SJCRH30 (cell line): ENCODE results near the gene CAMSAP1. TPM values are rescaled to one million over a fixed set of nuclear protein-coding genes. Genes with fewer than 3 reads are reported as not detected.

Experiments
- DNase-seq, 2 experiments: peaks; one replicate each; pipeline ENCODE4 v3.0.0-alpha.2; 2015 to 2020
- H3K27ac ChIP-seq: fragments of 250-450 bp; sonication (Bioruptor Pico); 2 replicates; pipeline ENCODE4 v1.5.1; 2020; ENCODE audit warnings: mild to moderate bottlenecking, moderate library complexity
- H3K27me3 ChIP-seq: fragments of 250-450 bp; sonication (Bioruptor Pico); 2 replicates; pipeline ENCODE4 v1.5.1; 2020; ENCODE audit warnings: mild to moderate bottlenecking, moderate library complexity
- H3K36me3 ChIP-seq: fragments of 250-450 bp; sonication (Bioruptor Pico); 2 replicates; pipeline ENCODE4 v1.5.1; 2020; ENCODE audit warnings: mild to moderate bottlenecking, moderate library complexity
- H3K4me1 ChIP-seq: fragments of 250-450 bp; sonication (Bioruptor Pico); 2 replicates; pipeline ENCODE4 v1.5.1; 2020; ENCODE audit warnings: mild to moderate bottlenecking, moderate library complexity
- H3K4me3 ChIP-seq: fragments of 250-450 bp; sonication (Bioruptor Pico); 2 replicates; pipeline ENCODE4 v1.5.1; 2020; ENCODE audit warnings: mild to moderate bottlenecking, moderate library complexity
- H3K9me3 ChIP-seq: fragments of 250-450 bp; sonication (Bioruptor Pico); replicated peaks from 2 replicates; pipeline ENCODE4 v1.5.1; 2020; ENCODE audit warnings: mild to moderate bottlenecking, moderate library complexity
- total RNA-seq: library from RNA; depleted of rRNA; stranded (reverse); fragments of >200 nt; shearing (Covaris generic); gene quantifications from 2 replicates; pipeline ENCODE4 v1.2.3, GENCODE V29; 2014

Gene CAMSAP1
- total RNA-seq, 1 experiment from 2014 or later = 42.3 TPM

DNA sequence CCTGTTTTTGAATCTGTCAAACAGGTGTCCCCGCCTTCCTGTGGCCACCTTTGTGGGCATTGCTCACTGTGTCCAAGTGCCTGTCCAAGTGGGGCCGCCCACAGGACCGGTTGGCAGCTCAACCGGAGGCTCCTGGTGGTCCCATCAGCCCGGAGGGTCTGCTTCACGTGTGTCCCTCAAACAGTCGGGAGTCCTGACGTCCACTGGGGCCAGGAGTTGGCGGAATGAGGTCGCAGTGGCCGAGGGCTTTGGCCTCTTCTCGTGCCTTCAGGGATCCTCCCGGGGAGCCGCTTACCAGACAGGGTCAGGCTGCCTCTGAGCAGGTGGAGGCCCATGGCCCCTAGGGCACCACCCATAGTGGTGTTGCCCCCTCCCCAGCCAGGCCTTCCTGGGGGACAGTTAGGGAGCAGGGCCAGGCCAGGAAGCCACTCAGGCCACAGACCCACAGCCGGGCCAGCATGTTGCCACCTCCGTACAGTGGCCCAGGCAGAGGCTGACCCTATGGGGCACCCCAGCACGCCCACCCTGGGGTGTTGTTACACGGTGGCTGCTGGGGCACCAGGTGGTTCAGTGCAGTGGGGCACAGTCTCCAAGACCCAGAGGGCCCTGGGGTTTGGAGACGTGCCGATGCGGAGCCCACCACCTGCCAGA lies 135.8 kb downstream of the CAMSAP1 start:
- no peak overlapping the region for H3K4me3 ChIP-seq
- H3K27me3 ChIP-seq = no peaks in the 10 kb centered on the region
- no peaks in the 10 kb centered on the region for H3K36me3 ChIP-seq
- H3K4me1 ChIP-seq = no peaks in the 10 kb centered on the region
- H3K27ac ChIP-seq = no peak overlapping the region
- DNase-seq = no peak
- H3K9me3 ChIP-seq = no peaks in the 10 kb centered on the region

DNA sequence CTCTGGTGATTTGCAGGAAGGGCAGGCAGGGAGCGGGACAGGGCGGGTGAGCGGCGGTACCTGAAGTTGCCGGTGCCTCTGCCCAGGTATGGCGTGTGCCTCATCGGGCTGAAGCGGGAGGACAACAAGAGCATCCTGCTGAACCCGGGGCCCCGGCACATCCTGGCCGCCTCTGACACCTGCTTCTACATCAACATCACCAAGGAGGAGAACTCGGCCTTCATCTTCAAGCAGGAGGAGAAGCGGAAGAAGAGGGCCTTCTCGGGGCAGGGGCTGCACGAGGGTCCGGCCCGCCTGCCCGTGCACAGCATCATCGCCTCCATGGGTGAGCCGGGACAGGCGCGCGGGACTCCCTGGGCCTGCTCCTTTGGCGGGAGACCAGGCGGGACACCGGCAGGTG lies 136.6 kb downstream of the CAMSAP1 start:
- Histone ChIP-seq H3K4me1 (no peaks in the 10 kb centered on the region), H3K27me3 (no peaks in the 10 kb centered on the region), H3K36me3 (no peaks in the 10 kb centered on the region), H3K4me3 (no peak overlapping the region), H3K9me3 (no peaks in the 10 kb centered on the region), H3K27ac (no peak overlapping the region)
- DNase-seq = no peak

- Histone ChIP-seq H3K4me3 (no peak overlapping the region), H3K27me3 (no peaks in the 10 kb centered on the region), H3K9me3 (no peaks in the 10 kb centered on the region), H3K4me1 (no peaks in the 10 kb centered on the region), H3K27ac (no peak overlapping the region), H3K36me3 (no peaks in the 10 kb centered on the region)
- no peak for DNase-seq
Measured at GRCh38 chr9:135770203-135770535, 137.2 kb downstream of the CAMSAP1 start.

GRCh38 chr9:135769489-135770202 lies 137.7 kb downstream of the CAMSAP1 start:
- H3K4me3 ChIP-seq = no peak overlapping the region
- no peak overlapping the region for H3K27ac ChIP-seq
- H3K9me3 ChIP-seq = no peaks in the 10 kb centered on the region
- no peaks in the 10 kb centered on the region for H3K27me3 ChIP-seq
- H3K36me3 ChIP-seq = no peaks in the 10 kb centered on the region
- H3K4me1 ChIP-seq = no peaks in the 10 kb centered on the region
- no peak for DNase-seq

- H3K4me3 ChIP-seq = no peak overlapping the region
- H3K9me3 ChIP-seq = no peaks in the 10 kb centered on the region
- no peak for DNase-seq
- no peaks in the 10 kb centered on the region for H3K36me3 ChIP-seq
- H3K27me3 ChIP-seq = no peaks in the 10 kb centered on the region
- no peaks in the 10 kb centered on the region for H3K4me1 ChIP-seq
- no peak overlapping the region for H3K27ac ChIP-seq
Measured at GRCh38 chr9:135768516-135769218, 138.7 kb downstream of the CAMSAP1 start.

GRCh38 chr9:135766707-135767106 lies 140.6 kb downstream of the CAMSAP1 start:
- Histone ChIP-seq H3K4me1 (no peaks in the 10 kb centered on the region), H3K27me3 (no peaks in the 10 kb centered on the region), H3K4me3 (no peak overlapping the region), H3K36me3 (no peaks in the 10 kb centered on the region), H3K9me3 (no peaks in the 10 kb centered on the region), H3K27ac (no peak overlapping the region)
- no peak for DNase-seq

GRCh38 chr9:135766251-135766650 lies 141.1 kb downstream of the CAMSAP1 start:
- Histone ChIP-seq H3K4me3 (no peak overlapping the region), H3K9me3 (no peaks in the 10 kb centered on the region), H3K27me3 (no peaks in the 10 kb centered on the region), H3K36me3 (no peaks in the 10 kb centered on the region), H3K4me1 (no peaks in the 10 kb centered on the region), H3K27ac (no peak overlapping the region)
- no peak for DNase-seq

GRCh38 chr9:135765416-135765815 lies 141.9 kb downstream of the CAMSAP1 start:
- Histone ChIP-seq H3K9me3 (no peaks in the 10 kb centered on the region), H3K4me1 (no peaks in the 10 kb centered on the region), H3K36me3 (no peaks in the 10 kb centered on the region), H3K4me3 (no peak overlapping the region), H3K27me3 (no peaks in the 10 kb centered on the region), H3K27ac (no peak overlapping the region)
- DNase-seq = no peak

DNA sequence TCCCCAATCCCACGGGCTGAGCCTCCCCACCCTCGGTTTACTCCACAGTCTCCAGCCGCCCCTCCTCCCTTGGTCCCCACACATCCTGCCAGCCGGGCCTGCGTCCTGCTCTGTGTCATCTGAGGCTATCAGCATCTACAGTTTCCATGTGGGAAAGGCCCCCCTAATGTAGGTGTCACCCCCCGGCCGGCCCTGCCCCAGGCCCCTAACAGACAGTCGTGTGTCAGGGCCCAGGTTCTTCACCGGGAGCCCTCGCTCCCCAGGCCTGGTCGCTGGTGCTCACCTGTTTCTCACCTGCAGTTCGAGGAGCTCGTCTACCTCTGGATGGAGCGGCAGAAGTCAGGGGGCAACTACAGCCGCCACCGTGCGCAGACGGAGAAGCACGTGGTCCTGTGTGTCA lies 142.6 kb downstream of the CAMSAP1 start:
- DNase-seq = no peak
- H3K36me3 ChIP-seq = no peaks in the 10 kb centered on the region
- H3K9me3 ChIP-seq = no peaks in the 10 kb centered on the region
- H3K27ac ChIP-seq = no peak overlapping the region
- H3K4me1 ChIP-seq = no peaks in the 10 kb centered on the region
- no peak overlapping the region for H3K4me3 ChIP-seq
- H3K27me3 ChIP-seq = no peaks in the 10 kb centered on the region

GRCh38 chr9:135763716-135764446 lies 143.5 kb downstream of the CAMSAP1 start:
- H3K9me3 ChIP-seq = no peaks in the 10 kb centered on the region
- DNase-seq = no peak
- H3K27me3 ChIP-seq = no peaks in the 10 kb centered on the region
- no peaks in the 10 kb centered on the region for H3K4me1 ChIP-seq
- no peak overlapping the region for H3K4me3 ChIP-seq
- H3K36me3 ChIP-seq = no peaks in the 10 kb centered on the region
- no peak overlapping the region for H3K27ac ChIP-seq

DNA sequence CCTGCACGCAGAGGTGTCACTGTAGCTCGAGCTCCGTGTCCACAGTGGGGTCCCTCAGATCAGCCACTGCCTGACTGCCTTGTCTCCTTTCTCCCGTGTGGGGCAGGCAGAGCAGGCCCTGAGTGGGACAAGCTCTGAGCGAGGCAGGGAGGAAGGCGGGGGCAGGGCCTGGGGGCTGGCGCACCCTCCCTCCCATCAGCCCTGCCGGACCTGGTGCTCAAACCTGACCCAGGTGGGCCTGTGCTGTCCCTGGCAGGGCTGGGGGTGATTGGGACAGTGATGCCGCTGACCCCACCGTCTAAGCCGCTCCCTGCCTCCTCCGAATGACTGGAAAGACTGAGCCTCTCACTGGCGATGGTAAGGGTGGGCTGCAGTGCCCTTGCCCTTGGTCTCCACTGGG lies 144.4 kb downstream of the CAMSAP1 start:
- H3K27ac ChIP-seq = no peak overlapping the region
- H3K4me3 ChIP-seq = no peak overlapping the region
- no peaks in the 10 kb centered on the region for H3K9me3 ChIP-seq
- H3K27me3 ChIP-seq = no peaks in the 10 kb centered on the region
- no peaks in the 10 kb centered on the region for H3K36me3 ChIP-seq
- no peaks in the 10 kb centered on the region for H3K4me1 ChIP-seq
- DNase-seq = no peak

- H3K27ac ChIP-seq = no peak overlapping the region
- no peaks in the 10 kb centered on the region for H3K4me1 ChIP-seq
- H3K27me3 ChIP-seq = no peaks in the 10 kb centered on the region
- H3K4me3 ChIP-seq = no peak overlapping the region
- H3K9me3 ChIP-seq = no peaks in the 10 kb centered on the region
- no peaks in the 10 kb centered on the region for H3K36me3 ChIP-seq
- DNase-seq = no peak
Measured at GRCh38 chr9:135761845-135762168, 145.5 kb downstream of the CAMSAP1 start.

- H3K36me3 ChIP-seq = no peaks in the 10 kb centered on the region
- no peak overlapping the region for H3K27ac ChIP-seq
- no peaks in the 10 kb centered on the region for H3K27me3 ChIP-seq
- no peak for DNase-seq
- H3K9me3 ChIP-seq = no peaks in the 10 kb centered on the region
- H3K4me3 ChIP-seq = no peak overlapping the region
- no peaks in the 10 kb centered on the region for H3K4me1 ChIP-seq
Measured at GRCh38 chr9:135761150-135761844, 146.0 kb downstream of the CAMSAP1 start.

DNA sequence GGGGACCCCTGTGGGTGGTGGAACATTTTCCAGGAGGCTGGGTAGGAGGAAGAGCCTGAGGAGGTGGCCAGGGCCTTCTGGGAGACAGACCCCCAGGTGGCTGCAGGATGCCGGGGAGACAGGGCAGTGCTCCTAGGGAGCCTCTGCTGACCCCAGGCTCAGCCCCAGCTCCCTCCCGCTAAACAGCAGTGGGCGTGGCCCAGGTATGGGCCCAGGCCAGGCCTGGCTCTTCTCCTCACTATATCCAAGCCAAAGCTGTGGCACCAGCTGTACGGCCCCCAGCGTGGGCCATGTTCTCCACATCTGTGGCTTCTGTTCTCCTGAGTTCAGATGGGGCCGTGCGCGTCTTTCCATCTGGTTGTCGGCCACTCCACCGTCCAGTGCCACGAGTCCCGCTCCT lies 146.9 kb downstream of the CAMSAP1 start:
- no peak for DNase-seq
- H3K27me3 ChIP-seq = no peaks in the 10 kb centered on the region
- H3K36me3 ChIP-seq = no peaks in the 10 kb centered on the region
- H3K9me3 ChIP-seq = no peaks in the 10 kb centered on the region
- H3K4me3 ChIP-seq = no peak overlapping the region
- no peak overlapping the region for H3K27ac ChIP-seq
- H3K4me1 ChIP-seq = no peaks in the 10 kb centered on the region
